HL-60 (cell line): Measurements from ENCODE around the gene TMEM204.

Source experiments
- DNase-seq, 2 experiments: peaks; one replicate each; pipeline ENCODE4 v3.0.0-alpha.2; 2010 to 2020; ENCODE audit warnings: low read depth in 1 of 2, low spot score in 1 of 2
- H3K27ac ChIP-seq: fragments of 250-450 bp; sonication (Bioruptor Pico); replicated peaks from 2 replicates; pipeline ENCODE4 v1.5.1; 2020; ENCODE audit warnings: mild to moderate bottlenecking, moderate library complexity
- H3K27me3 ChIP-seq: fragments of 250-450 bp; sonication (Bioruptor Pico); 2 replicates; pipeline ENCODE4 v1.5.1; 2021; ENCODE audit warnings: mild to moderate bottlenecking, moderate library complexity; ENCODE audit not compliant: insufficient read depth, poor library complexity, severe bottlenecking
- H3K4me3 ChIP-seq: replicated peaks from 2 replicates; pipeline ENCODE4 v1.5.1; 2011; ENCODE audit warnings: mild to moderate bottlenecking, control low read depth, low read length; ENCODE audit not compliant: insufficient read depth
- CTCF ChIP-seq: IDR thresholded peaks from one replicate; pipeline ENCODE4 v1.5.1; 2011; ENCODE audit warnings: low read length, control low read depth, inconsistent platforms; ENCODE audit not compliant: insufficient read depth
- GABPA ChIP-seq: IDR thresholded peaks from 2 replicates; pipeline ENCODE4 v1.6.1; 2012; ENCODE audit warnings: low read depth
- POLR2AphosphoS5 ChIP-seq: IDR thresholded peaks from 2 replicates; pipeline ENCODE4 v1.6.1; 2012; ENCODE audit warnings: low read depth
- REST ChIP-seq: IDR thresholded peaks from 2 replicates; pipeline ENCODE4 v1.6.1; 2012; ENCODE audit warnings: low read depth; ENCODE audit not compliant: insufficient replicate concordance
- SPI1 ChIP-seq: IDR thresholded peaks from 2 replicates; pipeline ENCODE4 v1.6.1; 2012; ENCODE audit warnings: low read depth, mild to moderate bottlenecking, borderline replicate concordance

TMEM204 gene

DNA sequence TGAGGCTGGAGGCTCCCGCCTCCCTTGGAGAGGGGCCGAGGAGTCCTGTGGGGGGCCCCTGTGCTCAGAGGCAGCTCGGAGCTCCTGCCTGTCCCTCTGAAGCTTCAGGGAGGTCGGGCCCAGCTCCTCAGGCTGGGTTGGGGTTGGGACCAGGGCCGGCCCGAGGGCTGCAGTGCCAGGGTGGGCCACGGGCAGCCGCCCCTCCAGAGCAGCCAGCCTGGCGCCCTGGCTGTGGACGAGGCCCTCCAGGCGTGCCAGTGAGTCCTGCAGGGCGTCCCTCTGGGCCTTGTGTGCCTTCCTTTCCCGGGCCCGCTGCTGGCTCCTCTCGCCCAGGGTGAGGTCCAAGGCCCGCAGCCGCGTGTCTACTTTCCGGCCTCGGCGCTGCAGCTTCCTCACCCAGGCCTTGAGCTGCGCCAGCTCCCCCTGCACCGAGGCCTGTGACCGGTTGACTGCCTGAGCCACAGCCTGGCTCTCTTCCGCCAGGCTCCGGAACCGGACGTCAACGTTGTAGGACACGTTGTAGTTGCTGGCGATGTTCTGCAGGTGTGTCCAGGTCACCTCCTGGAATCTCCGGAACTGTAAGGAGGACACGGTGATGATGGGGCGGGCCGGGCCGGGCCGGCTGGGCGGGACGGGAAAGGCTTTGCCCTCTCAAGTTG, 45.9 kb upstream of the TMEM204 start:
- Histone ChIP-seq H3K4me3 (peak overlapping the region; percentile 71), H3K27me3 (no peaks in the 10 kb centered on the region), H3K27ac (peak overlapping the region; percentile 99)
- TF ChIP-seq SPI1 (no peak), POLR2AphosphoS5 (peak; percentile 79; the same call in 1 of the 2 replicates), REST (peak; percentile 19), CTCF (no peak), GABPA (peak; percentile 80)
- peak; percentile 81 to 95 for DNase-seq

GRCh38 chr16:1488054-1488601, 45.3 kb upstream of the TMEM204 start:
- Histone ChIP-seq H3K27ac (peak overlapping the region; percentile 99), H3K4me3 (peak overlapping the region; percentile 71), H3K27me3 (no peaks in the 10 kb centered on the region)
- DNase-seq: peak; percentile 61 to 89
- TF ChIP-seq REST (peak; percentile 2), SPI1 (no peak), POLR2AphosphoS5 (peak; percentile 17)

DNA sequence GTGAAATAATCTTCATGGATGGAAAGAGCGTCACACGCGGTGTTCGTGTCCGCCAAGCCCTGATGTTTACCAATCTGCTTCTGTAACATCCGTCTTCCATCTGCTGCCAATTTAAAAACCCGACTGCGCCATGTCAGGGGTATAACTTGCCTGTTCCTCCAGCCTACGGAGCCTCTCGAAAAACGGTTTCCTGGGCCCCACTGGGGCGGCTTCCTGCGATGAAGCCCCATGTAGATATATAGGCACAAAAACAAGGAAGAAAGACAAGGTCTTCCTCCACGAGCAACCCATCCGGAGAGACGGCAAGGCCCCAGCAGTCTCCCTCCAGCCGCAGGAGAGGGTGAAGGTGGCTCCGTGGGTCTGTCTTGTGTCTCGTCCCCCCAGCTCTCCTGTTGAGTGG, 44.8 kb upstream of the TMEM204 start, which contains the start of gene PTX4:
TSS of gene PTX4 (minus strand) at position 326 of the 400 bp plus-strand sequence. CDS start at position 291, 35 bp downstream.
- TF ChIP-seq REST (no peak), CTCF (no peak), GABPA (no peak), POLR2AphosphoS5 (peak; percentile 8; the same call in 1 of the 2 replicates), SPI1 (no peak)
- DNase-seq: peak in 1 of 2 experiments; percentile 60
- no peaks in the 10 kb centered on the region for H3K27me3 ChIP-seq
- peak within 1 kb of the TSS; percentile 71 for H3K4me3 ChIP-seq
- H3K27ac ChIP-seq: peak within 1 kb of the TSS; percentile 99
